NCI-H524 treated with DMSO at 0.1 percent for 48 hours (cell line): ENCODE data around the gene TIMP3.

Experiments used
- DNase-seq: peaks from one replicate; lab custom pipeline; 2025; lab: John Stamatoyannopoulos, UW

Gene TIMP3

GRCh38 chr22:32808038-32808445, 6.5 kb downstream of the TIMP3 start:
- DNase-seq: no peak

- peak; percentile 79 for DNase-seq
These were observed 8.5 kb downstream of the TIMP3 start for GRCh38 chr22:32809786-32810554.

DNA sequence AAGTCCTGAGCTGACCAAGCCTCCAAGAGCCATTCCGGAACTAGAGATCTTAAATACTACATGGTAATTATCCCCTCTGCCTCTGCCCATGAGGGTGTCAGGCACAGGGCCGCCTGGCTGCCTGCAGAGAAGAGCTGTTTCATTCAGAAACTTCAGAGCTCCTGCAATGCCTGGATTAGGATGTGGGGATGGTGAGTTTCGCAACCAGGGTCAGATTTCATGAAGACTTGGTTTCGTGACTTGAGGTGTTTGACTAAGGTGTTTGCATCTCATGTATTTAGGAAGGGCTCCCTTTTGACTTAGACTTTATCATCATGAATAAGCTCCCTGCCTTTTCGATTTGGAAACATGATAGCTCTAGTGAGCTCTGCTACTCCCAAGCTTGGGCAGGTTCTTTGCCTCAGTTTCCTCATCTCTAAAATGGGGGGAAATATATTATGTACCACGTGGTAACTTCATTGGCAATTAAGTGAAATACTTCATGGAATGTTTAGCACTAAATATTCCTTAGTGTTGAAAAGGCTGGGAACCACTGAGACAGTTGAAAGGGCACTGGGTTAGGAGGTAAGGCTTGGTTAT, 9.1 kb downstream of the TIMP3 start:
- DNase-seq: peak; percentile 79

GRCh38 chr22:32811788-32812545, 10.5 kb downstream of the TIMP3 start:
- no peak for DNase-seq

DNA sequence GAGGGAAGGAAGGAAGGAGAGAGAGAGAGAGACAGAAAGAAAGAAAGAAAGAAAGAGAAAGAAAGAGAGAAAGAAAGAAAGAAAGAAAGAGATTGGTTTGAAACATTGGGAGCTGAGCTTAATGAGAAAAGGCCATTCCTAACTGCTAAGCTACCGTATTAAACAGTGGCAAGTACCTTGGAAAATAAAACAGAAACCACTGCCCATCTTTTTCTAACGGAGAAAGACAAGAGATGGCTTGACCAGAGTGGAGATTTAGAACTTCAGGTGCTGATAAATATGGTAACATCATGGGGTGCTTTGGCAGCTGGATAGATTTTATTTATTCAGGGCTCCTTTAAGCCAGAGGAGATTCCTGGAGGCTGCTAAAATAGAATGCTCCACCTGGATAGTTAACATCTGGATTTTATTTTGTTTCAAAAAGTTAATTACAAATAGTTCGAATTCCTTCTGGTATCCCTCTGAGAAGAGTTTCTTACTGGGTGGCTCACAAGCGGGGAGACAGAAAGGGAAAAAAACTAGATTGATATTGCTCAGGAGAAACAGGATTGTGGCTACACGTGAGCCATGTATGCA, 12.9 kb downstream of the TIMP3 start:
- DNase-seq: no peak

DNA sequence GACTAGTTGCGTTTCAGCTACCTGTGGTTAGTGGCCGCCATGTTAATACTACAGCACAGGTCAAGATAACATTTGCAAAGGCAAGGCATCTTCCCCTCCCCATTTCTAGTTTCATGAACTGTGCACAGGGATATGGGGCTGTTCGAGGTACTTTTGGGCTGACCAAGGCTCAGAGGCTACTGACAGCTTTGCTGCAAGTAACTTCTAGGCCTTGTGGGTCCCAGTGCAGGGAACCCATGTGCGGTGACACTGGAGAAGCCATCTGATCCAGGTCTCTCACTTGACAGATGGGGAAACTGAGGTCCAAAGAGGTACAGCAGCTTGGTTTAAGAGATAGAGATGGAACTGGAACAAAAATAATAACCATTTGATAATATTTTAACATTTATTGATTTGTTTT, 13.6 kb downstream of the TIMP3 start:
- DNase-seq: no peak

- no peak for DNase-seq
These were observed 14.4 kb downstream of the TIMP3 start for GRCh38 chr22:32815943-32816342.

- DNase-seq: no peak
These were observed 15.7 kb downstream of the TIMP3 start for GRCh38 chr22:32817137-32817730.

DNA sequence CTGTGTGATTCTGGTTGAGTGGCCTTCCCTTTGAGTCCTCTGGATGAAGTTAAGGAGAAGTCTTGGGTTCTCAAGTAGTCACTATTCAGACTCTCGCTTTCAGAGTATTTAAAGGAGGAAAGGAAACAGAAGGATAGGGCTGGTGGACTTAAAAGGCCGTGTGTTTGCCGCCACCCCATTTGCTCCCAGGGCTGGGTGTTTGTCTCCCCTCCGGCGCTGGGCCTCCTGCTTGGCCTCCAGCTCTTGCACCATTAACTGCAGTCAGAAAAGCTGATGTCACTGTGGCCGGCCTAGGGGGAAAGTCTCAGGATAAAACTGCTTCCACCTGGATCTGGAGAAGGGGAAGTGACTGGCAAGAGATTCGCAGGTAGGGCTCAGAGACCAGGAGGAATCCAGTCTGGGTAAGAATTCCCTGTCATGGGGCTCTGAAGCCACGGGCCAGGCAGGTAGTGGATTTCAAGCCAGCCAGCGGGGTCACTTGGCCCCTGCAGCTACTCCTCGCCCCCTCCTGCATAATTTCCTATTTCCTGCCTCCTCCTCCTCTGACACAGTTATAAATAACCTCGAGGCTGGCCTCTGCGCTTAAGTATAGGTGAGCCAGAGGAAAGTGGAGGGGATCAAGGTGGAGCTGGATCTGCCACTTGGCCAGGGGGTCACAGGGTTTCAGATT, 17.1 kb downstream of the TIMP3 start:
- DNase-seq: no peak

GRCh38 chr22:32819120-32819519, 17.6 kb downstream of the TIMP3 start:
- DNase-seq: no peak

GRCh38 chr22:32820131-32821119, 18.9 kb downstream of the TIMP3 start:
- no peak for DNase-seq

DNA sequence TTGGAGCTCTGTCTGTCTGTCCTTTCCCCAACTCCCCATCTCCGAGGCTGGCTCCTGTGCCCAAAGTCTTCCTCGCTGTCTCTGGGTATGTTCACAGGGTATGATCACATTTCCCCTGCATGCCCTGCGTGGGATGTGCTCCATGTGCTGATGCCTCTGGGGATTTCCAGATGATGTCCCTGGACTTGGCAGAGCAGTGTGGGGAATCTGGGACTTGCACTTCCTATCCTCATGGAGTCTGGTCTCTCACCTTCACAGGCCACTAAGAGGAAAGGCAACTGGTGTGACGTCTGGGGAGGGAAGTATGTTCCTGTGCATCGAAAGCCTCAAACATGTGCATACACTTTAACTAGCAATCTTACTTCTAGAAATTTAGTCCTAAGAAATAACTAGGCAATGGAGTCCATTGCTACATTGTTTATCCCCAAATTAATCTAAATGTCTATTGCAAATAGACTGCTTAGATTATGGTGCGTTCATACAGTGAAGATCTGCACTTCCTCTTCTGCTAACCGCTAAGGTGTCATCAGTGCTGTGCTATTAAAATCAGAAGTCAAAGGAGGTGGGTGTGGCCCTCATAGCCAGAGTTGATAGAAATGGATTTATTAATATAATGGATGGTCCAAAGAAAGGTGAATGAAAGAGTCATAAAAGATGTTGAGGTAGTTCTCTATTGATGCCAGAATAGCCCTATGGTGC, 20.8 kb downstream of the TIMP3 start:
- DNase-seq: no peak

- DNase-seq: no peak
These were observed 21.7 kb downstream of the TIMP3 start for GRCh38 chr22:32823024-32823730.

GRCh38 chr22:32824531-32825312, 23.2 kb downstream of the TIMP3 start:
- no peak for DNase-seq

DNA sequence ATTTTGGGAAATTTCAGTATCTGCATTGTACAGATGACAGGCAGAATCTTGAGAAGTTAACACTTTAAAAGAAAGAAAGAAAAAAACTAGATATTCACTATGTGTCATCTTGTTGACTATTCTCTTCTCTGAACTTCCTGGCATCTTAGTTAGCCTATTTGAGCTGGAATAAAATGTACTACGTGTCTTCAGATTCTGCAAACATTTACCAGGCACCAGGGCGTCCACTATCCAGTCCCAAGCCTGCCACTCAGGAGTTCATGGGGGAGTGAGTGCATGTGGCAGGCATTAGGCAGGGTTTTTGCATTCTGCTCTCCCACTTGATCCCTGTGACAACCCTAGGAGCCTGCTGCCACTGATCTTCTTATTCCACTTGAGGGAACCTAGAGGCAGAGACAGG, 25.0 kb downstream of the TIMP3 start:
- no peak for DNase-seq

- DNase-seq: no peak
These were observed 25.6 kb downstream of the TIMP3 start for GRCh38 chr22:32827049-32827602.

DNA sequence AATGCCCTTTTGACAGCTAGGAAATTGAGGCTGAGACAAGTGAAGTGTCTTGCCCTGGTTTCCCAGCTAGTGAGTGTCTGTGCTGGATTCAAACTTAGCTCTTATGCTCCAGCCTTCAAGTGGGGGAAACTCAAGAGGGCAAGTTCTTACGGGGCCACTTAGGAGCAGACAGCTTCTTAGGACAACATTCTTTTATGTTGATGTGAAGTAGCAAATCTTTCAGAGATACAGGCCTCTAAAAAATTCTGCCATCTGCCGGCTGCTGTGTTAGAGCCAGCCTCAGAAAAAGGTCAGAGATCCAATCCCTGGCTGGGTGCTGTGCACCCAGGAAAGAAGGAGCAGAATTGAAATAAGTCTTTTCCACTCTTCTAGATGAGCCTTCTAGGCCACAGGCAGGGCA, 26.6 kb downstream of the TIMP3 start:
- no peak for DNase-seq

DNA sequence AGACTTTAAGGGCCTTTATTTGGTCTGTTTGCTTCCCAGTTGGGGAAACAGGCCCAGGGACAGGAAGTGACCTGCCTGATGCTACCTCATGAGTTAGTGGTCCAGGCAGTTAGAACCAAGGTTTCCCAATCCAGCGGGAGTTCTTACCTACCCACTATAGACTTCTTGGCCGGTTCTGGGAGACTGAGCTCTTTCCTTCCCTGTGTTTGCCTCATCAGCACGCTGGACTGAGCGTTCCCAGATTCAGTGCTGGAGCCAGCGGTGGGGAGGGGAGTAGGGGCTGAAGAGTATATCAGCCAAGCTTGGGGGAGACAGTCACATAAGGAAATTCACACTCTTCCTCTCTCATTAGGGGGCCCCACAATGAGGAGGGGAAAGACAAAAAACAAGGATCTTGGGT, 27.1 kb downstream of the TIMP3 start:
- no peak for DNase-seq
